ENCODE results near the gene GSKIP.
"Not testable (repeated sequence)": the region's sequence is repeated elsewhere in the genome, so short reads cannot be mapped to it uniquely, and the experiment has no call there.

Gene GSKIP

DNA sequence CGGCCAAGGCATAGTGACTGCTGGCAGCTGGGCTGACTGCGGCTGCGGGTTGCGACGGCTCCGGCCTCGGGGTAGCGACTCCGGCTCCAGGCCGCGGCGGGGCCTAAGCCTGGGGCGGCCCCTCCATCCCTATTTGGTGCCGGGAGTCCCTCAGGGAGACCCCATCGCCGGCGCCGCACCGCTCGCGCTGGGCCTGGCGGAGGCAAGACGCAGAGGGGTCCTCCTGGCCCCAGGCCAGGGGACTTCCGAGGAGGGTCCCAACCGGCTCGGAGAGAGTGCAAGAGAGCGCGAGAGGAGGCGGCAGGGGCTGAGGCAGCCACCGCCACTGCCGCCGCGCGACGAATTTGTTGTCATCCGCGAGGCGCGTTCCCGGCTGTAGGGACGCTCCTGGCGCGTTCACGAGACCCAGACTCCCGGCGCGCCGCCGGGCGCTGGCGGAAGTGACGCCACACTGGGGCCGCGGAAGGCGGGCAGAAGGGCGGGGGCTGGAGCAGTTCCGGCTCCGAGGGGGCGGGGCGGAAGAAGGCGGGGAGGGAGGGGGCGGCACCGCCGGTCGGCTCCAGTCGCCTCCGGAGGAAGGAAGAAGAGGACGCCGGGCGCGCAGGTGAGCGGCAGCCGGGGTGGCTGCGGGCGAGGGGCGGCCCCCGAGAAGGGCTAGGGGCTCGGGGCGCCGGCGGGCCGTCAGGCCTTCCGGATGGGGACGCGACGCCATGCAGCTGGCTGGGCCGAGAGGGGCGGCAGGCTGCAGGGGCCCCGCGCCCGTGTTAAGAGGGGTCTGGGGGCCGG lies at the start of gene GSKIP, which contains the start of gene ATG2B:
Gene GSKIP, plus strand, starts transcription at position 562 of the 786 bp plus-strand sequence. CDS start 18,722 bp downstream, outside the sequence.
Gene ATG2B, minus strand, starts transcription at position 377 of the 786 bp plus-strand sequence. Its CDS starts 365 bp downstream, at position 12.
- peak; percentile 81 for DNase-seq (ENCODE audit: low spot score)

DNA sequence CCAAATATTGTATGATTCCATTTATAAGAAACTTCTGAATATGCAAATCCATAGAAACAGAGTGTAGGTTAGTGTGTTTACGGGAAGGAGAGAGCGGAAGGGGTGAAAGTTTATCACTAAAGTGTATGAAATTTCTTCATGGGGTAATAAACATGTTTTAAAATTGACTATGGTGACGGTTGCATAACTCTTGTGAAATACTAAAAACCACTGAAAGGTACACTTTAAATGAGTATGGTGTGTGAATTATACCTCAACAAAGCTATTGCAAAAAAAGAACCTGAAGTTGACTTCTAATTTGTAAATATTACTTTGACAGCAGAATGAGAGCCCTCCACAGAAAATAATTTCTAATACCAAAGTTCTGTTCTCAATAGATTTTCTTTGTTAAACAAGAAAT lies 47.2 kb upstream of the GSKIP start:
- no peak for DNase-seq (ENCODE audit: low spot score)

DNA sequence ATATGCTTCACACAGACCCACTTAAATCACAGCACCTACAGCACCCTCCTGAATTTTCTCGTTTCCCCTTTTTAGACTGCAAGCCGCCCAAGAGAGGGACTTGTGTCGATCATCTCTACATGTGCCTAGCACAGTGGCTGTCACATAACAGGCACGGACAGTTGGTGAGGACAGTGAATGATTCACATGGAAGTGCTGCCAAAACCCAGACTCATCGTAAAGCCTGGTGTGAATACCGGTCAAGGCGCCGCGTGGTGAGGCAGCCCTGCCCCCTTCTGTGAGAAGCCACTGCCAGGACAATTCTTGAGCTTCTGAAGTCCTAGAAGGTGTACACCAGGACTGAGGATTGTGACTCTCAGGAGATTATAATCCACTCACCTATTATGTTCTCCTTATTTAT lies 44.5 kb upstream of the GSKIP start:
- DNase-seq (ENCODE audit: low spot score): no peak

DNA sequence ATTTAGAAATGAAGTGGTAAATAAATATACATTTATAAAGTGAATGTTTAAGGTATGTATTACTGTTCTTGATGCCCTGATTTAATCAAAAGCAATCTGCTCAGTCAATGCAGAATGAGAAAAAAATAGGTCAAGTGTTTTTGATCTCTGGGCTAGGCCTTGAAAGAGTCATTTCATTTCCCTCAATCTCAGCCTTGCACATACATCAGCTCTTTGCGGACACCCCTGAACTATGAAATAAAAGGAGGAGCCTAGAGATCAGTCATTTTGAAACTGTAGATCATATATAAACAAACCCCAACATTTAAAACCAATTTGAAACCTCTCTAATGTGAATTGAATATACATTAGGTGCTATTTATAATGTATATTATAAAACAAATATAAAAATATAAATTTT lies 42.7 kb upstream of the GSKIP start:
- DNase-seq (ENCODE audit: low spot score): no peak

DNA sequence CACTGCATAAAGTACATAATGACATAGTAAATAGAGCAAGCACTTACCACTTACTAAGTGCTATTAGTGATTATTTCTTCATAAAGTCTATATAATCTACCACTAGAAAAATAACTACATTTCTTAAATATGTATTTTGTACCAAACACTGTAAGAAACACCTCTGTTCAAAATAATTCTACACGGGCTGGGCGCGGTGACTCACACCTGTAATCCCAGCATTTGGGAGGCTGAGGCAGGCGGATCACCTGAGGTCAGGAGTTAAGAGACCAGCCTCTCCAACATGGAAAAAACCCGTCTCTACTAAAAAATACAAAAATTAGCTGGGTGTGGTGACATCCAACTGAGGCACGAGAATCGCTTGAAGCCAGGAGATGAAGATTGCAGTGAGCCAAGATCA lies 39.1 kb upstream of the GSKIP start:
- DNase-seq (ENCODE audit: low spot score): no peak

DNA sequence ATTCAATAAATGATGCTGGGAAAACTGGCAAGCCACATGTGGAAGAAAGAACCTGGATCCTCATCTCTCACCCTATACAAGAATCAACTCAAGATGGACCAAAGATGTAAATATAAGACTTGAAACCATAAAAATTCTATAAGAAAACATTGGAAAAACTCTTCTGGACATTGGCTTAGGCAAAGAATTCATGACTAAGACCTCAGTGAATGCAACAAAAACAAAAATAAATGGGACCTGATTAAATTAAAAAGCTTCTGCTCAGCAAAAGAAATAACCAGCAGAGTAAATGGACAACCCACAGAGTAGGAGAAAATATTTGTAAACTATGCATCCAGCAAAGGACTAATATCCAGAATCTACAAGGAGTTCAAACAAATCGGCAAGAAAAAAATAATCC lies 24.8 kb upstream of the GSKIP start:
- DNase-seq (ENCODE audit: low spot score): no peak

DNA sequence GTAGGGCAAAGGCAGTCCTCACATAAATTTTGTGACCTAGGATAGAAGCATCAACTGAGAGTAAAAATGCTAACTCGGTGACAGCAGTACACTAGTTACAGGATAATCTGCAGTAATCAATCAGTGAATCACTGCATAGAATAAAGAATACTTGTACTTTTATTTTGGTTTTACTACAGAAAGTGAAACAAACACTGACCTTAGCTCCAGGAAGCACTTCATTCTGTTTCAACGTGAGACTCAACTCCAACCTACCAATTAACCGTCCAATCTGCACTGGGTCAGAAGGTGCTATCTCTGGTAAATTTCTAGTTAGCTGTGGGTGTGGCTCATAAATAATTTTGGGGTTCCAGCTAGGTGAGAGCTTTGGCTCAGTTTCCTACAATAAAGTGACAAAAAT lies 22.0 kb upstream of the GSKIP start:
- DNase-seq (ENCODE audit: low spot score): no peak

DNA sequence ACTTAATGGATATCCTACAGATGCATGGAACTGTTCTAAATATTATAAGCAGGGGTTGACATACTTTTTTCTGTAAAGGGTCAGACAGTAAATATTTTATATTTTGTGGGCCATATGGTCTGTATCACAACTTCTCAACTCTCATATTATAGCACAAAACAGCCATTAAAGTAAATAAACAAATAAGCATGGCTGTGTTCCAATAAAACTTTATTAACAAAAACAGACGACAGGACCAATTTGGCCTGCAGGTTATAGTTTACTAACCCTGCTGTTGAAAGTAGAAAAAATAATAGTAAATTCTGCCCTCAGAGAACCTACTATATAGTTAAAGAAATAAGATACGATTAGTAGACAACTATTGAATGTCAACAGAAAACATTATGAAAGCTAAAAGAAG lies 17.7 kb upstream of the GSKIP start:
- no peak for DNase-seq (ENCODE audit: low spot score)

DNA sequence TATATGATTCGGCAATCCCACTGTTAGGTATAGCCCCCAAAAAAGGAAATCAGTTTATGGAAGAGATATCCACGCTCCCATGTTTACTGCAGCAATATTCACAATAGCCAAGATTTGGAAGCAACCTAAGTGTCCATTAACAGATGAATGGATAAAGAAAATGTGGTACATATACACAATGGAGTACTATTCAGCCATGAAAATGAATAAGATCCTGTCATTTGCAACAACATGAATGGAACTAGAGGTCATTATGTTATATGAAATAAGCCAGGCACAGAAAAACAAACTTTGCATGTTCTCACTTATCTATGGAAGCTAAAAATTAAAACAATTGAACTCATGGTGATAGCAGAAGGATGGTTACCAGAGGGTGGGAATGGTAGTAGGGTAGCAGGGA lies 15.4 kb upstream of the GSKIP start:
- not testable (repeated sequence) for DNase-seq (ENCODE audit: low spot score)

DNA sequence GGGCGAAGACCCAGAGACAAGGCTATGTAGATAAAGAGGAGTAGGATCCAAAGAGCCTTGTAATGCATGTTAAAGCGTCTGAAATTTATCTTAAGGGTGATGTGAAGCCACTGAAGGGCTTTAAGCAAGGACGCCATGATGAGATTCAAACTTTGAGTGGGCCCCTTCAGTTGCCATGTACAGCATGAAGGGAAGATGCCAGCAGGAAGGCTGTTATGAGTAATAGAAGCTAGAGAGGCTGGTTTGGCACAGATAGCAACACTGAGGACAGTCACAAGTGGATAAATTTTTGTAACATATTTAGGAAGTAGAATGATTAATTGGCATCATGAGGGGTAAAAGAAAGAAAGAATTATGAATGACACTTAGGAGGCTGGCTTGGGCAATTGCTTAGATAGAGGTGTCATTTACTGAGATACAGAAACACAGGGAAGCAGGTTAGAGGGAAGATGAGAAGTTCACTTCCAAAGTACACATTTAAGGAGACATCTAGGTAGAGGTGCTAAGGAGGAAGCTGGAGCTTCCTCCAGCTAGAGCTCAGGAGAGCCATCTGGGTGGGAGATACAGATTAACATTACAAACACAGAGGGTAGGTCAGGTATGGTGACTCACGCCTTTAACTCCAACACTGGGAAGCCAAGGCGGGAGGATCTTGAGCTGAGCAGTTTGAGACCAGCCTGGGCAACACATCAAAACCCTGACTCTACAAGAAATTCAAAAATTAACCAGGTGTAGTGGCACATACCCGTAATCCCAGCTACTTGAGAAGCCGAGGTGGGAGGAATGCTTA lies 13.8 kb upstream of the GSKIP start:
- no peak for DNase-seq (ENCODE audit: low spot score)

DNA sequence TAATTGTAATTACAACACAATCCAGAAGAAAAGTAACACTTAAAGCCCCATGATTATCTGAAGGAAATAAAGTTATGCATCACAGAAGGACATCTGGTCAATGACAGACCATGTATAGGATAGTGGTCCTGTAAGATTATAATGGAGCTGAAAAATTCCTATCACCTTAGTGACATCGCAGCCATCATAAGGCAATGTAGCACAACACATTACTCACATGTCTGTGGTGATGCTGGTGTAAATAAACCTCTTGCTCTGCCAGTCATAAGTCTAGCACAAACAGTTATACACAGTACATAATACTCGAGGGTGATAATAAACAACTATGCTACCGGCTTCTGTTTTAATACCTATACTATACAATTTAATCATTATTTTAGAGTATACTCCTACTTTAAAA lies 11.3 kb upstream of the GSKIP start:
- DNase-seq (ENCODE audit: low spot score): no peak

- no peak for DNase-seq (ENCODE audit: low spot score)
These were observed 10.6 kb upstream of the GSKIP start for GRCh38 chr14:96352708-96353107.

DNA sequence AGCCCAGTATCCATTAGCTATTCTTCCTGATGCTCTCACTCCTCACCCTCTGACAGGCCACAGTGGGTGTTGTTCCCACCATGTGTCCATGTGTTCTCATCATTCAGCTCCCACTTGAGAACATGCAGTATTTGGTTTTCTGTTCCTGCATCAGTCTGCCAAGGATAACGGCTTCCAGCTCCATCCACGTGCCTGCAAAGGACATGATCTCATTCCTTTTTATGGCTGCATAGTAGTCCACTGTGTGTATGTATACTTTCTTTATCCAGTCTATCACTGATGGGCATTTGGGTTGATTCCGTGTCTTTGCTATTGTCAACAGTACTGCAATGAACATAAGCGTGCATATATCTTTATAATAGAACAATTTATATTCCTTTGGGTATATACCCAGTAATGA lies 9.1 kb upstream of the GSKIP start:
- DNase-seq (ENCODE audit: low spot score): no peak

- DNase-seq (ENCODE audit: low spot score): no peak
These were observed 6.1 kb upstream of the GSKIP start for GRCh38 chr14:96357216-96357615.

DNA sequence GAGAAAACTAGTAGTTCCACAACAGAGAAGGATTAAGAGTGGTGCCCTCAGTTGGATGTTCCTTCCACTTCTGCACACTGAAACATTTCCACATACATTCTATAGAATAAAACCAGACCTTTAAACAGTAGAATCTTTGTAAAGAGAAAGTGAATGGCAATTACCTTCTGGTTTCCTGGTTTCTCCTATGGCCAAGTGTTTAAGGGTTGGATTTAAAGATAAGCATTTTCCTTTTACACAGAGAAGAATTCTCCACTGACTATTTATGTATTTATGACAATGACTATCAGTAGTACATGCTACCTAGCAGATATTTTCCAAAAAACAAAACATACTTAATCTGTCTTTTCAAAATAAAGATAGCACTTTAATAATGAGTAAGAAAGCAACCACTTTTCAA lies 3.4 kb upstream of the GSKIP start:
- DNase-seq (ENCODE audit: low spot score): no peak

- peak; percentile 46 for DNase-seq (ENCODE audit: low spot score)
These were observed 1.0 kb upstream of the GSKIP start for GRCh38 chr14:96362071-96362964.

DNA sequence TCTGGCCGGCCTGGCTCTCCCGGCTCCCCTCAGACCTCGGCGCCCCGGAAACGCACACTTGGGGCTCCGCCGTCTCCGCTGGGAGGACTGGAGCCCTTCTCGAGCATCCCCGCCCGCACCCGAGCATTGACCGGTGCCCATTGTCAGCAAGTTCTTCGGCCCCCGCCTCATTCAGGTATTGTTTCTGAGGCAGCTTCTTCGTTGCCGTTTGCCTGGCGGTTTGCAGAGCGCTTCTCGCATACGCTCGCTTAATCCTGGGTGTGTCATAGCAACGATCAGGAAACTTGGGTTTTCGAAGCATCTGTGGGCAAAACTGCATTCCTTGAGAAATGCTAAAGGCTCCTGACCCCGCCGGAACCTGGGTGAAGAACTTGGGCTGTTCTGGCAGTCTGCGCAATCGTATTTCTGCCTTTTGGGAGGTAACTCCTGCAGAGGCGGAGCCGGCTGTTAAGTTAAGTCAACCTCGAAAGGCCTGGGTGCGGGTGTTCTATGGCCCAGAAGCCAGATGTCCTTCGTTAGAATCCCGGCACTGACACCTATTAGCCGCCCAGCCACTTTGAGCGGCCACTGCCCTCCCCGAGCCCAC lies 518 bp downstream of the GSKIP start:
- peak; percentile 24 for DNase-seq (ENCODE audit: low spot score)

DNA sequence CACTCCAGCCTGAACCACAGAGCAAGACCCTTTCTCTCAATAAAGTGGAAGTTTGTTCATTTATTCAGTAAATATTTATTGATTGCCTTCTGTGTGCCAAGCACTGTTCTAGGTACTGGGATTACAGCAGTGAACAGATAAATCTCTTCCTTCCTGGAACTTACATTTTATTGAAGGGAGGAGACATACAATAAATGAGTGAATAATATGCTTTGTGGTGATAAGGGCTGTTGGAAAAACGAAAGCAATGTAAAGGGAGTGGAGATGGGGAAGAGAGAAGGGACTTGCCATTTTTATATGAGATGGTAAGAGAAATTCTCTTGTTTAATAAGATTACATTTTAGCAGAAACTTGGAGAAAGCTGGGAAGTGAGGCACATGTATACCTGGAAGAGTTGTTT lies 1.6 kb downstream of the GSKIP start:
- DNase-seq (ENCODE audit: low spot score): no peak

- DNase-seq (ENCODE audit: low spot score): no peak
These were observed 5.2 kb downstream of the GSKIP start for GRCh38 chr14:96368534-96368933.

GRCh38 chr14:96370528-96370927 lies 7.2 kb downstream of the GSKIP start:
- DNase-seq (ENCODE audit: low spot score): no peak

- DNase-seq (ENCODE audit: low spot score): no peak
These were observed 10.2 kb downstream of the GSKIP start for GRCh38 chr14:96373538-96373937.

DNA sequence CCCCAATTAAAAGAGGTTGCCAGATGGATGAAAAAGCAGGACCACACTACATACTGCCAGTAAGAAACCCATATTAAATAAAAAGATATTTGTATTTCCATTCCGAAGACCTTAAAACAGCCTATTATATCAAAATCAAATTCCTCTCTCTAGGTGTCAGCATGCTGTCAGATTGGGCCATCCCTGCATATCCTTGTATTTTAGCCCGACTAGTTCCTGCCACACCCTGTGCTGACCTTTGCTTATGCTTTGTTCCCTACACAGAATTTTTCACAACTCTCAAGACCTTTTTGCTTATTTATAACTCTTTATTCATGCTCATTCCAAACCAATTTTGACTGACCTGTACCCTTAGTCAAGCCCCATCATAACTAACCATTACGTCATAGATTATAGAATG lies 12.8 kb downstream of the GSKIP start:
- no peak for DNase-seq (ENCODE audit: low spot score)
